Mucosa of rectum (tissue), 2 donors: Measurements from ENCODE around the gene GAR1.
"Not testable (repeated sequence)": the region's sequence is repeated elsewhere in the genome, so short reads cannot be mapped to it uniquely, and the experiment has no call there.

Source experiments
- H3K27ac ChIP-seq, 2 donors: one replicate each; pipeline ENCODE4 v1.7.0; 2013; ENCODE audit warnings: inconsistent platforms in 2 of 2, low read depth in 2 of 2, low read length in 2 of 2
- H3K27me3 ChIP-seq, 2 donors: one replicate each; pipeline ENCODE4 v1.7.0; 2013; ENCODE audit warnings: low read length in 2 of 2; ENCODE audit not compliant: control insufficient read depth in 2 of 2, insufficient read depth in 2 of 2
- H3K36me3 ChIP-seq, 2 donors: one replicate each; pipeline ENCODE4 v1.7.0; 2013; ENCODE audit warnings: low read length in 2 of 2; ENCODE audit not compliant: control insufficient read depth in 2 of 2, insufficient read depth in 2 of 2
- H3K4me1 ChIP-seq, 2 donors: one replicate each; pipeline ENCODE4 v1.7.0; 2013; ENCODE audit warnings: low read length in 2 of 2, mild to moderate bottlenecking in 1 of 2; ENCODE audit not compliant: control insufficient read depth in 2 of 2, insufficient read depth in 2 of 2
- H3K4me3 ChIP-seq, 2 donors: one replicate each; pipeline ENCODE4 v1.7.0; 2013; ENCODE audit warnings: low read length in 2 of 2
- H3K9ac ChIP-seq, 2 donors: one replicate each; pipeline ENCODE4 v1.7.0; 2013; ENCODE audit warnings: low read length in 2 of 2, low read depth in 1 of 2, mild to moderate bottlenecking in 1 of 2
- H3K9me3 ChIP-seq, 2 donors: one replicate each; pipeline ENCODE4 v1.7.0; 2013; ENCODE audit warnings: low read length in 2 of 2; ENCODE audit not compliant: control insufficient read depth in 2 of 2
- donor health status: healthy.
- donor health status: Normal muscosa, but diverticular disease.

Gene GAR1

GRCh38 chr4:109836985-109837384 lies 21.4 kb downstream of the GAR1 start:
- Histone ChIP-seq H3K4me3 (no peak overlapping the region), H3K27me3 (no peaks in the 10 kb centered on the region), H3K9me3 (no peaks in the 10 kb centered on the region), H3K9ac (no peak overlapping the region), H3K27ac (no peak overlapping the region), H3K36me3 (no peaks in the 10 kb centered on the region), H3K4me1 (no peaks in the 10 kb centered on the region)

- Histone ChIP-seq H3K4me3 (no peak overlapping the region), H3K36me3 (no peaks in the 10 kb centered on the region), H3K27me3 (no peaks in the 10 kb centered on the region), H3K9me3 (no peaks in the 10 kb centered on the region), H3K4me1 (peaks cover 3 to 6% of the 10 kb centered on the region in 2 donors), H3K9ac (no peak overlapping the region), H3K27ac (no peak overlapping the region)
Observed at GRCh38 chr4:109846395-109847098, 31.0 kb downstream of the GAR1 start.

GRCh38 chr4:109847896-109848442 lies 32.4 kb downstream of the GAR1 start, which contains the start of gene LRIT3:
Gene LRIT3 (plus strand): TSS chr4:109848107. CDS start chr4:109848202, 95 bp downstream.
- H3K9me3 ChIP-seq: no peaks in the 10 kb centered on the region
- H3K9ac ChIP-seq: no peak within 1 kb of the TSS
- no peaks in the 10 kb centered on the region for H3K36me3 ChIP-seq
- no peak within 1 kb of the TSS for H3K4me3 ChIP-seq
- H3K4me1 ChIP-seq: peaks cover 3 to 6% of the 10 kb centered on the region in 2 donors
- H3K27ac ChIP-seq: no peak within 1 kb of the TSS
- H3K27me3 ChIP-seq: no peaks in the 10 kb centered on the region

GRCh38 chr4:109848501-109848900 lies 32.9 kb downstream of the GAR1 start:
- Histone ChIP-seq H3K9ac (no peak overlapping the region), H3K27me3 (no peaks in the 10 kb centered on the region), H3K36me3 (no peaks in the 10 kb centered on the region), H3K4me1 (peaks cover 3 to 6% of the 10 kb centered on the region in 2 donors), H3K4me3 (no peak overlapping the region), H3K27ac (no peak overlapping the region), H3K9me3 (no peaks in the 10 kb centered on the region)

- Histone ChIP-seq H3K36me3 (no peaks in the 10 kb centered on the region), H3K9me3 (no peaks in the 10 kb centered on the region), H3K4me1 (peaks cover 3 to 6% of the 10 kb centered on the region in 2 donors), H3K9ac (no peak overlapping the region), H3K4me3 (no peak overlapping the region), H3K27ac (no peak overlapping the region), H3K27me3 (no peaks in the 10 kb centered on the region)
Observed at GRCh38 chr4:109850601-109851000, 35.0 kb downstream of the GAR1 start.

GRCh38 chr4:109859426-109860300 lies 44.1 kb downstream of the GAR1 start:
- H3K9ac ChIP-seq, H3K27ac ChIP-seq, H3K27me3 ChIP-seq, H3K4me3 ChIP-seq, H3K9me3 ChIP-seq, H3K36me3 ChIP-seq, H3K4me1 ChIP-seq: not testable (repeated sequence)

- H3K4me1 ChIP-seq: no peaks in the 10 kb centered on the region
- H3K27ac ChIP-seq: no peak overlapping the region
- H3K9me3 ChIP-seq: peaks cover 0 to 4% of the 10 kb centered on the region in 2 donors
- H3K27me3 ChIP-seq: no peaks in the 10 kb centered on the region
- H3K36me3 ChIP-seq: no peaks in the 10 kb centered on the region
- H3K4me3 ChIP-seq: no peak overlapping the region
- H3K9ac ChIP-seq: no peak overlapping the region
Observed at GRCh38 chr4:109861271-109861670, 45.7 kb downstream of the GAR1 start.

- no peak overlapping the region for H3K9ac ChIP-seq
- H3K36me3 ChIP-seq: no peaks in the 10 kb centered on the region
- no peak overlapping the region for H3K4me3 ChIP-seq
- H3K27me3 ChIP-seq: no peaks in the 10 kb centered on the region
- H3K4me1 ChIP-seq: no peaks in the 10 kb centered on the region
- no peak overlapping the region for H3K27ac ChIP-seq
- peaks cover 0 to 4% of the 10 kb centered on the region in 2 donors for H3K9me3 ChIP-seq
Observed at GRCh38 chr4:109861916-109862511, 46.5 kb downstream of the GAR1 start.

GRCh38 chr4:109864134-109864533 lies 48.6 kb downstream of the GAR1 start:
- Histone ChIP-seq H3K27ac (no peak overlapping the region), H3K36me3 (no peaks in the 10 kb centered on the region), H3K27me3 (no peaks in the 10 kb centered on the region), H3K9me3 (peaks cover 0 to 4% of the 10 kb centered on the region in 2 donors), H3K4me1 (no peaks in the 10 kb centered on the region), H3K4me3 (no peak overlapping the region), H3K9ac (no peak overlapping the region)

GRCh38 chr4:109870061-109870460 lies 54.5 kb downstream of the GAR1 start:
- Histone ChIP-seq H3K27ac (no peak overlapping the region), H3K36me3 (no peaks in the 10 kb centered on the region), H3K9me3 (no peaks in the 10 kb centered on the region), H3K9ac (no peak overlapping the region), H3K27me3 (no peaks in the 10 kb centered on the region), H3K4me3 (no peak overlapping the region), H3K4me1 (no peaks in the 10 kb centered on the region)
